Activated naive CD8-positive, alpha-beta T cell treated with anti-CD3 and anti-CD28 coated beads for 36 hours (primary cell): Measurements from ENCODE around the gene SUCLA2. TPM values are rescaled to one million over a fixed set of nuclear protein-coding genes. Genes with fewer than 3 reads are reported as not detected.
A peak's percentile ranks its signal among the peaks of the same experiment; 100 is the strongest.
"Not testable (repeated sequence)": the region's sequence is repeated elsewhere in the genome, so short reads cannot be mapped to it uniquely, and the experiment has no call there.

Experiments used
- DNase-seq: peaks from one replicate; pipeline ENCODE4 v3.0.0; 2021
- H3K27ac Mint-ChIP-seq: one replicate; pipeline ENCODE4 v1.8.0; 2022; ENCODE audit warnings: mild to moderate bottlenecking, moderate library complexity, mixed read lengths
- H3K27me3 Mint-ChIP-seq: one replicate; pipeline ENCODE4 v1.8.0; 2022; ENCODE audit warnings: mild to moderate bottlenecking, mixed read lengths
- H3K36me3 Mint-ChIP-seq: one replicate; pipeline ENCODE4 v1.8.0; 2021; ENCODE audit warnings: mild to moderate bottlenecking, mixed read lengths
- H3K4me1 Mint-ChIP-seq: one replicate; pipeline ENCODE4 v1.8.0; 2021; ENCODE audit warnings: mixed read lengths
- H3K4me3 Mint-ChIP-seq: one replicate; pipeline ENCODE4 v1.8.0; 2022; ENCODE audit warnings: mild to moderate bottlenecking, moderate library complexity, mixed read lengths
- H3K9me3 Mint-ChIP-seq: one replicate; pipeline ENCODE4 v1.8.0; 2022; ENCODE audit warnings: mixed read lengths
- total RNA-seq, 2 experiments: library from RNA; stranded (reverse); gene quantifications; one replicate each; pipeline ENCODE4 v1.2.3, GENCODE V29; 2021

The SUCLA2 gene
- total RNA-seq, 2 experiments from 2014 or later = 51.1 to 51.7 TPM

GRCh38 chr13:47955836-47956235, 45.2 kb downstream of the SUCLA2 start:
- Mint-ChIP-seq H3K9me3 (peaks cover 28% of the 10 kb centered on the region), H3K27me3 (no peaks in the 10 kb centered on the region), H3K27ac (no peak overlapping the region), H3K4me3 (no peak overlapping the region), H3K4me1 (no peaks in the 10 kb centered on the region), H3K36me3 (peaks cover 70% of the 10 kb centered on the region)
- DNase-seq = no peak

GRCh38 chr13:47949799-47950198, 51.3 kb downstream of the SUCLA2 start:
- Mint-ChIP-seq H3K4me1 (no peaks in the 10 kb centered on the region), H3K9me3 (no peaks in the 10 kb centered on the region), H3K27ac (no peak overlapping the region), H3K27me3 (no peaks in the 10 kb centered on the region), H3K4me3 (no peak overlapping the region), H3K36me3 (peaks cover 33% of the 10 kb centered on the region)
- DNase-seq = no peak

- Mint-ChIP-seq H3K4me3 (no peak overlapping the region), H3K9me3 (no peaks in the 10 kb centered on the region), H3K27me3 (no peaks in the 10 kb centered on the region), H3K36me3 (peaks cover 40% of the 10 kb centered on the region), H3K27ac (peak overlapping the region; percentile 50), H3K4me1 (no peaks in the 10 kb centered on the region)
- no peak for DNase-seq
Measured at GRCh38 chr13:47945738-47946137, 55.3 kb downstream of the SUCLA2 start.

GRCh38 chr13:47945146-47945545, 55.9 kb downstream of the SUCLA2 start:
- peaks cover 41% of the 10 kb centered on the region for H3K36me3 Mint-ChIP-seq
- H3K4me3 Mint-ChIP-seq, H3K27me3 Mint-ChIP-seq, H3K9me3 Mint-ChIP-seq, DNase-seq, H3K4me1 Mint-ChIP-seq, H3K27ac Mint-ChIP-seq: not testable (repeated sequence)

DNA sequence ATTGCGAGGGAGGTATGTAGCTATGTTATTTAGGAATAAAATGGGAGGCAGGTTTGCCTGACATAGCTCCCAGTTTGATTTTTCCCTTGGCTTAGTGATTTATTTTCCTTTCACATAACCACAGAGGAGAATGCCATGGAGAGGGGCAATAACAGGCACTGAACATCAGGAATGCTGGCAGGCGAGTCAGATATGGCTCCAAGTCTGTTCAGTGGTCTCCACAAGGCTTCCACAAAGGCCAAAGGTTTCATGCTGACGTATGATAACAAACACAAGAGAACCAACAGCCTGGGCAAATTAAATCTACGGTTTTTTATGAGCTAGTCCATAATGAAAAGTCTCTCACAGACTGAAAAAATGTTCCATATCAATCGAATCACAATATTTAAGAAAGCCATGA, 66.7 kb downstream of the SUCLA2 start:
- Mint-ChIP-seq H3K36me3 (peaks cover 25% of the 10 kb centered on the region), H3K27me3 (no peaks in the 10 kb centered on the region), H3K9me3 (peaks cover 9% of the 10 kb centered on the region), H3K27ac (no peak overlapping the region), H3K4me3 (no peak overlapping the region), H3K4me1 (no peaks in the 10 kb centered on the region)
- DNase-seq = no peak

GRCh38 chr13:47932950-47933923, 67.8 kb downstream of the SUCLA2 start:
- H3K27me3 Mint-ChIP-seq = no peaks in the 10 kb centered on the region
- H3K4me1 Mint-ChIP-seq = no peaks in the 10 kb centered on the region
- no peak for DNase-seq
- peaks cover 13% of the 10 kb centered on the region for H3K36me3 Mint-ChIP-seq
- no peak overlapping the region for H3K4me3 Mint-ChIP-seq
- H3K27ac Mint-ChIP-seq = no peak overlapping the region
- H3K9me3 Mint-ChIP-seq = peaks cover 3% of the 10 kb centered on the region

DNA sequence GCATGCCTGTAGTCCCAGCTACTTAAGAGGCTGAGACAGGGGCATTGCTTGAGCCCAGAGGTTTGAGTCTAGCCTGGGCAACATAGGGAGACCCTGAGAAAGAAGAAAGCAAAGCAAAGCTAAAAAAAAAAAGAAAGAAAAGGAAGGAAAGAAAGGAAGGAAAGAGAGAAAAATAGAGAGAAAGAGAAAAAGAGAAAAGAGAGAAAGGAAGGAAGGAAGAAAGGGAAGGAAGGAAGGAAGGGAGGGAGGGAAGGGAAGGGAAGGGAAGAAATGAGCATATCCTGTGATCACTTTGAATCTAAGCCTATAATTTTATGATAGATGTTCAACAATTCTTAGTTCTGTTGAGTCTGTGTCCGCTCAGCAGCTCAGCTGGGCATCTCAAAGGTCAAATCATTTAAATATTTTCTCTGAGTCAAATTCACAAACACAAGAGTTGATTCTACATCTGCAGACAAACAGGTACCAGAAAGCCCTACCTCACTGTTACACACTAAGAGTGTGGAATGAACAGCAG, 70.4 kb downstream of the SUCLA2 start:
- H3K9me3 Mint-ChIP-seq = no peaks in the 10 kb centered on the region
- H3K36me3 Mint-ChIP-seq = no peaks in the 10 kb centered on the region
- no peak overlapping the region for H3K27ac Mint-ChIP-seq
- no peak overlapping the region for H3K4me3 Mint-ChIP-seq
- DNase-seq = no peak
- no peaks in the 10 kb centered on the region for H3K27me3 Mint-ChIP-seq
- H3K4me1 Mint-ChIP-seq = no peaks in the 10 kb centered on the region

DNA sequence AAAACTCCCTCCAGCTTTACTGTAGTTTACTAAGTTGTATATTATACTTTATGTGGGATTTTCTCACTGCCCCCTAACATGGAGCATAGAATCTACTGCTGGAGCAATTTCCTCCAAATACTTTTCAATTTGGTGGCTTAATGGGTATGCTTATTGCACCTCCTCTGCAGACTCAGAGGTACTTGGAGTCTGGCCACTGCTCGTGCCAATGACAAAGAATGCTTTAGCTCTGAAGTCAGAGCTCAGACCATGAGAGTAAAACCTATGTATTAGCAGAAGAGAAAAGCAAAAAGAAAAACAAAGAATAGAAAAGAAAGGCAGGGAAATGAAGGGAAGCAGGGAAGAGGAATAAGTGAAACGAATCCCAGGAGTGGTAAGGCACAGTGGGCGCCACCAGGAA, 71.9 kb downstream of the SUCLA2 start:
- H3K27ac Mint-ChIP-seq = no peak overlapping the region
- no peak overlapping the region for H3K4me3 Mint-ChIP-seq
- no peaks in the 10 kb centered on the region for H3K27me3 Mint-ChIP-seq
- H3K36me3 Mint-ChIP-seq = no peaks in the 10 kb centered on the region
- no peaks in the 10 kb centered on the region for H3K9me3 Mint-ChIP-seq
- no peak for DNase-seq
- no peaks in the 10 kb centered on the region for H3K4me1 Mint-ChIP-seq

DNA sequence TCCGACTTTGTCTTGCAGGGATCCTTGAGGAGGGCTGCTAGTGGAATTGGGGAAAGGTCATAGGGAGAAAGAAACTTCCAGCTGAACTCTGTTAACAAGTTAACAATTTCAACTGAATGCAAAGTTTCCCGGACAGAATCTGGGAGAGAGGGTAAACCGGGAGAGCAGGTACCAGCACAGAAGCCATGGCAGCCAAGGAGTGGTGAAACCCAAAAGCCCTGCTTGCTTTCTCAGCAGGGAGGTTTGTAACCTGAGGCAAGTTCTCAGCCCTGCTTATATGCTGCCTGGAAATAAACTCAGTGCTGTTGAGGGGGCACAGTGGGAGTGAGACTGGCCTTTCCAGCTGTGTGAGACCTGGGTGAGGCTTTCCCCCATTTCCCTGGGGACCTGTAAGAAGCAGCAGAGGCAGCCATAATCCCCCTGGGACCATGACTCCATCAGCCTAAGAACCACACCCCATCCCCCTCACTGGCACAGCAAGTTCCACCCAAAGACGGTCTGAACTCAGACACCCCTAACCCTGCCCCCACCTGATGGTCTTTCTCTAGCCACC, 84.0 kb downstream of the SUCLA2 start:
- H3K27ac Mint-ChIP-seq = no peak overlapping the region
- H3K4me3 Mint-ChIP-seq = no peak overlapping the region
- peaks cover 35% of the 10 kb centered on the region for H3K36me3 Mint-ChIP-seq
- no peaks in the 10 kb centered on the region for H3K27me3 Mint-ChIP-seq
- peaks cover 12% of the 10 kb centered on the region for H3K9me3 Mint-ChIP-seq
- no peak for DNase-seq
- no peaks in the 10 kb centered on the region for H3K4me1 Mint-ChIP-seq

- H3K27me3 Mint-ChIP-seq = no peaks in the 10 kb centered on the region
- peaks cover 5% of the 10 kb centered on the region for H3K4me1 Mint-ChIP-seq
- no peak overlapping the region for H3K27ac Mint-ChIP-seq
- no peak overlapping the region for H3K4me3 Mint-ChIP-seq
- no peak for DNase-seq
- H3K36me3 Mint-ChIP-seq = peaks cover 30% of the 10 kb centered on the region
- H3K9me3 Mint-ChIP-seq = peaks cover 6% of the 10 kb centered on the region
Measured at GRCh38 chr13:47908197-47908902, 92.7 kb downstream of the SUCLA2 start.

- no peaks in the 10 kb centered on the region for H3K9me3 Mint-ChIP-seq
- no peaks in the 10 kb centered on the region for H3K27me3 Mint-ChIP-seq
- peaks cover 5% of the 10 kb centered on the region for H3K4me1 Mint-ChIP-seq
- no peak for DNase-seq
- peaks cover 27% of the 10 kb centered on the region for H3K36me3 Mint-ChIP-seq
- no peak overlapping the region for H3K4me3 Mint-ChIP-seq
- no peak overlapping the region for H3K27ac Mint-ChIP-seq
Measured at GRCh38 chr13:47904891-47905290, 96.2 kb downstream of the SUCLA2 start.

DNA sequence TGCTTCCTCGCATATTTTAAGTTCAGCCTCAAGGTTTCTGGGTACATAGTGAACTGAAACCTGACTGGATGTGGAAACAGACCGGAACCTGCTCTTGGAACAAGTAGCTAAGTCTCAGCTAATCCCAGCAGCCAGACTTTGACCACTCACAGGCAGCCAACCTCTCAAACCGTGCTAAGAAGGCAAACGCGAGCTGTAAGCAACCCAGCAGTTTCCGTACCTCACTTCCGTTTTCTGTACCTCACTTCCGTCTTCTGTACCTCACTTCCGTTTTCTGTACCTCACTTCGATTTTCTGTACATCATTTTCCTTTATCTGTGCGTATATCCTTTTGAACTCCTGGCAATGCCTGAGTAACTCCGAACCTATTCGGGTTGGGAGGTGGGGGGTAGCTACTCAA, 96.8 kb downstream of the SUCLA2 start:
- H3K27me3 Mint-ChIP-seq = no peaks in the 10 kb centered on the region
- no peak for DNase-seq
- H3K27ac Mint-ChIP-seq = no peak overlapping the region
- no peak overlapping the region for H3K4me3 Mint-ChIP-seq
- peaks cover 5% of the 10 kb centered on the region for H3K4me1 Mint-ChIP-seq
- H3K36me3 Mint-ChIP-seq = peaks cover 29% of the 10 kb centered on the region
- H3K9me3 Mint-ChIP-seq = no peaks in the 10 kb centered on the region

GRCh38 chr13:47903836-47904235, 97.2 kb downstream of the SUCLA2 start:
- Mint-ChIP-seq H3K27me3 (no peaks in the 10 kb centered on the region), H3K27ac (no peak overlapping the region), H3K36me3 (peaks cover 26% of the 10 kb centered on the region), H3K4me1 (peaks cover 5% of the 10 kb centered on the region), H3K9me3 (no peaks in the 10 kb centered on the region), H3K4me3 (no peak overlapping the region)
- no peak for DNase-seq

DNA sequence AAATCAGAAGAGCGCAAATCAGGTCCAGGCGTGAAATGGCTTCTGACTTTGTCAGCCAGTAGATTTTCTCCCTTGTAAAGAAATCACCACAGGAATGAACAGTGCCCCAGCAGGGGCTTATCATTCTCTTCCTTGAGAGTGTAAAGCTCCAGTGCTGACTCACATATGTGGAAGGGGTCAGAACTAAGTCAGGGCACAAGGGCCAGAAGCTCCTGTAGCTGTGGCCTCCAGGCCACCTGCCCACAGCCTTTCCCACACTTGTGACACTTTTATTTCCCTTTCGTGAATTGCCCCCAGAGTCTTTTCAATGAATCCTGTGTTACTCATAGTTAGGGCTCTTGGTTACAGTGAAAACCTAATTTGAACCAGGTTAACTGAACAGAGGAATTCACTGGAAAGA, 99.6 kb downstream of the SUCLA2 start:
- Mint-ChIP-seq H3K36me3 (peaks cover 26% of the 10 kb centered on the region), H3K27me3 (no peaks in the 10 kb centered on the region), H3K9me3 (no peaks in the 10 kb centered on the region), H3K4me1 (peaks cover 5% of the 10 kb centered on the region), H3K27ac (no peak overlapping the region), H3K4me3 (no peak overlapping the region)
- no peak for DNase-seq

GRCh38 chr13:47898080-47898479, 103.0 kb downstream of the SUCLA2 start:
- H3K9me3 Mint-ChIP-seq = no peaks in the 10 kb centered on the region
- H3K27me3 Mint-ChIP-seq = no peaks in the 10 kb centered on the region
- no peak overlapping the region for H3K27ac Mint-ChIP-seq
- peaks cover 13% of the 10 kb centered on the region for H3K36me3 Mint-ChIP-seq
- H3K4me3 Mint-ChIP-seq = no peak overlapping the region
- DNase-seq = no peak
- no peaks in the 10 kb centered on the region for H3K4me1 Mint-ChIP-seq
